Measurements from ENCODE around the gene AEBP2.

GRCh38 chr12:19546027-19546426 is 106.7 kb downstream of the AEBP2 start:
- no peak for TF ChIP-seq CTCF (IDR thresholded peaks at IDR 0.05; ENCODE audit: low read length)
- TF ChIP-seq EZH2 (IDR thresholded peaks at IDR 0.05; ENCODE audit: borderline replicate concordance, low read length), result no peak
